Measurements from ENCODE around the gene FIGN. TPM values are rescaled to one million over a fixed set of nuclear protein-coding genes. Genes with fewer than 3 reads are reported as not detected.

FIGN gene
- total and polyA plus RNA-seq, 2 of the 4 experiments (the other 2 are of a cell fraction), result 0.77 to 0.90 TPM

DNA sequence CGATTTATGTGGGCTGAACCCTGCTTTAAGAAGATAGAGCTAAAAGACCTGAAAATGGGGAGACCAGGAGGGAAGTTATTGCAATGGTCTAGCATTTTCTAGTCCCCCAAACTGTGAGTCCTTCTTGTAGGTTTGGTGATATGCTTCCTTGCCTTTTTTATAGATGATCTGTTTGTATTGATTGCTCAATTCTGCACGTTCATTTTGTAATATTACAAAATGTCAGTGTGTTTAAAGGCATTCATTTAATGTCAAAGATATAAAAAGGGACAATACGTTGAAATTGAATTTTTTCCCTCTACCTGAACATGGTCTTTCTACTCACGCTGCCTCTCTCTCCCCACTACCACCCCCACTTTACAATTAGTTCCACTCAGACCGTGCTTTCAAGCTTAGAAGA, 5.6 kb upstream of the FIGN start:
- H3K27me3 ChIP-seq (ENCODE audit: control insufficient read depth, insufficient read depth, low read length), result peaks cover 3% of the 10 kb centered on the region
- no peak overlapping the region for H2BK120ac ChIP-seq (ENCODE audit: low read depth, low read length)
- BruUV-seq (replicated peaks), result no TSS peak
- H2BK15ac ChIP-seq (ENCODE audit: low read depth, low read length), result no peak overlapping the region
- no peak overlapping the region for H2AK5ac ChIP-seq (ENCODE audit: low read depth, low read length)
- no peak overlapping the region for H3K56ac ChIP-seq (ENCODE audit: extremely low read depth, insufficient read depth, low read length)
- ChIA-PET POLR2A (ENCODE audit: unreplicated experiment) (no interaction called here), CTCF (no interaction called here)
- intact Hi-C loops (cut with micrococcal nuclease) (no loop called here), dilution Hi-C loops (cut with HindIII; ENCODE audit: low sequenced_read_pairs, unreplicated experiment) (no loop called here), in situ Hi-C loops (cut with MboI; ENCODE audit: low sequenced_read_pairs) (no loop called here)
- H3K4me1 ChIP-seq (ENCODE audit: control insufficient read depth, insufficient read depth, low read length), result no peaks in the 10 kb centered on the region; the same call in 1 of the 2 replicates
- no peak overlapping the region for H2BK20ac ChIP-seq (ENCODE audit: low read depth, low read length)
- H4K20me1 ChIP-seq (ENCODE audit: insufficient read depth, low read length), result no peaks in the 10 kb centered on the region
- TF ChIP-seq CEBPB (IDR thresholded peaks at IDR 0.05; ENCODE audit: low read depth, low read length) (0 out of 2 replicates have a peak, but pooled peaks have one; percentile 1), FOS (IDR thresholded peaks at IDR 0.05; ENCODE audit: low read depth, low read length) (no peak), NFE2L2 (IDR thresholded peaks at IDR 0.05; ENCODE audit: low read depth, low read length) (no peak), MXI1 (IDR thresholded peaks at IDR 0.05; ENCODE audit: borderline replicate concordance, low read depth, low read length) (no peak)
- no peak overlapping the region for H3K18ac ChIP-seq (ENCODE audit: low read depth, low read length)
- no peak overlapping the region for H3K4me2 ChIP-seq (ENCODE audit: low read depth, low read length)
- no peak for ATAC-seq (ENCODE audit: low read depth)
- no peak overlapping the region for H4K91ac ChIP-seq (ENCODE audit: insufficient read depth, low read depth, low read length)
- H4K5ac ChIP-seq (ENCODE audit: low read depth, low read length), result no peak overlapping the region
- H3K9me3 ChIP-seq (ENCODE audit: control insufficient read depth, insufficient read depth, low read length), result no peaks in the 10 kb centered on the region
- H3K4me3 ChIP-seq (ENCODE audit: insufficient read depth, low read depth, low read length), result no peak overlapping the region
- H3K23ac ChIP-seq (ENCODE audit: low read depth, low read length), result no peak overlapping the region
- no peak overlapping the region for H4K8ac ChIP-seq (ENCODE audit: low read depth in 2 of 2, low read length in 2 of 2)
- no peak overlapping the region for H2AFZ ChIP-seq (replicated peaks; ENCODE audit: low read length, poor library complexity)
- H3K79me1 ChIP-seq (ENCODE audit: low read depth in 1 of 2, low read length in 2 of 2), result no peaks in the 10 kb centered on the region
- 100% methylated on average over 1 of the region's 5 CpGs; no CpG with 5 or more reads in 1 of the 2 experiments for WGBS, 2 experiments (ENCODE audit: extremely low coverage in 2 of 2, insufficient read length in 1 of 2)
- no peaks in the 10 kb centered on the region for H3K36me3 ChIP-seq (ENCODE audit: control insufficient read depth, insufficient read depth, low read length)
- no peak overlapping the region for H3K27ac ChIP-seq (ENCODE audit: insufficient read depth, low read length)
- H3K9me1 ChIP-seq (ENCODE audit: insufficient read depth, low read length), result no peaks in the 10 kb centered on the region
- H3K14ac ChIP-seq (replicated peaks; ENCODE audit: low read depth, low read length), result no peak overlapping the region
- no peak overlapping the region for H3K9ac ChIP-seq (ENCODE audit: low read depth, low read length)
- H3K4ac ChIP-seq (ENCODE audit: low read depth, low read length), result no peak overlapping the region
- DNase-seq, result no peak
- H2AK9ac ChIP-seq (replicated peaks; ENCODE audit: low read depth, low read length, poor library complexity), result no peak overlapping the region
- H2BK5ac ChIP-seq (ENCODE audit: low read depth, low read length, poor library complexity, severe bottlenecking), result no peak overlapping the region

Data from IMR-90 (cell line).